Upper lobe of left lung (tissue), 6 donors: Measurements from ENCODE around the gene PITPNM1. TPM values are rescaled to one million over a fixed set of nuclear protein-coding genes. Genes with fewer than 3 reads are reported as not detected.

ENCODE experiments used
- ATAC-seq, 2 donors: fragments of 200-7000 bp; cut with Tn5 transposase; one replicate each; pipeline ENCODE4 v1.9.1; 2022; ENCODE audit warnings: mild to moderate bottlenecking in 2 of 2, moderate library complexity in 2 of 2; ENCODE audit not compliant: low FRiP score in 2 of 2
- DNase-seq, 2 donors: peaks; one replicate each; pipeline ENCODE4 v3.0.0-alpha.2; 2019 to 2020
- H3K27ac ChIP-seq, 4 donors: fragments of 200-600 bp; sonication (generic); one replicate each; pipeline ENCODE4 v1.5.1; 2016 to 2019
- H3K27me3 ChIP-seq, 4 donors: fragments of 200-600 bp; sonication (generic); one replicate each; pipeline ENCODE4 v1.5.1; 2017 to 2019
- H3K36me3 ChIP-seq, 4 donors: fragments of 200-600 bp; sonication (generic); one replicate each; pipeline ENCODE4 v1.5.1; 2016 to 2019
- H3K4me1 ChIP-seq, 4 donors: fragments of 200-600 bp; sonication (generic); one replicate each; pipeline ENCODE4 v1.5.1; 2018 to 2019
- H3K4me3 ChIP-seq, 4 donors: fragments of 200-600 bp; sonication (generic); one replicate each; pipeline ENCODE4 v1.5.1; 2017 to 2019; ENCODE audit warnings: mild to moderate bottlenecking in 2 of 4, moderate library complexity in 1 of 4
- H3K9me3 ChIP-seq, 4 donors: fragments of 200-600 bp; sonication (generic); one replicate each; pipeline ENCODE4 v1.5.1; 2018 to 2019
- CTCF ChIP-seq, 6 experiments: fragments of 450-650 bp in 4 of 6; fragments of 200-600 bp in 2 of 6; sonication (generic) in 2 of 6; IDR thresholded peaks; one replicate each; pipeline ENCODE4 v1.5.1; 2016 to 2019; ENCODE audit warnings: antibody characterized with exemption in 6 of 6
- EP300 ChIP-seq, 4 donors: sonication (generic); formaldehyde crosslinking; IDR thresholded peaks; one replicate each; pipeline ENCODE4 v1.5.1; 2017; ENCODE audit warnings: antibody characterized with exemption in 4 of 4, control low read depth in 2 of 4
- POLR2A ChIP-seq, 4 donors: fragments of 450-650 bp; IDR thresholded peaks; one replicate each; pipeline ENCODE4 v1.5.1; 2016 to 2017; ENCODE audit warnings: antibody characterized with exemption in 4 of 4, mild to moderate bottlenecking in 2 of 4
- POLR2AphosphoS5 ChIP-seq, 2 donors: sonication (generic); formaldehyde crosslinking; IDR thresholded peaks; one replicate each; pipeline ENCODE4 v1.5.1; 2017; ENCODE audit warnings: antibody characterized with exemption in 2 of 2
- WGBS, 2 donors: methylation state at CpG; one replicate each; pipeline ENCODE4 v1.1.5; 2017 to 2018; 5-methylcytosine and 5-hydroxymethylcytosine counted together
- total RNA-seq, 6 donors: library from RNA; depleted of rRNA in 4 of 6; stranded (reverse); fragments of >200 nt in 4 of 6; gene quantifications; one replicate each; pipeline versions ENCODE4 v1.1.0 to v1.2.1, GENCODE V29; 2016 to 2021
- donor health status: DM: no; HTN: no; CAD: no; lungs with moderate emphysema.
- donor health status: DM: no; HTN: yes; CAD: no; lungs with severe emphysema.

PITPNM1 gene
- total RNA-seq, 6 donors from 2014 or later: 32.0 to 90.1 (median 40.7) TPM

DNA sequence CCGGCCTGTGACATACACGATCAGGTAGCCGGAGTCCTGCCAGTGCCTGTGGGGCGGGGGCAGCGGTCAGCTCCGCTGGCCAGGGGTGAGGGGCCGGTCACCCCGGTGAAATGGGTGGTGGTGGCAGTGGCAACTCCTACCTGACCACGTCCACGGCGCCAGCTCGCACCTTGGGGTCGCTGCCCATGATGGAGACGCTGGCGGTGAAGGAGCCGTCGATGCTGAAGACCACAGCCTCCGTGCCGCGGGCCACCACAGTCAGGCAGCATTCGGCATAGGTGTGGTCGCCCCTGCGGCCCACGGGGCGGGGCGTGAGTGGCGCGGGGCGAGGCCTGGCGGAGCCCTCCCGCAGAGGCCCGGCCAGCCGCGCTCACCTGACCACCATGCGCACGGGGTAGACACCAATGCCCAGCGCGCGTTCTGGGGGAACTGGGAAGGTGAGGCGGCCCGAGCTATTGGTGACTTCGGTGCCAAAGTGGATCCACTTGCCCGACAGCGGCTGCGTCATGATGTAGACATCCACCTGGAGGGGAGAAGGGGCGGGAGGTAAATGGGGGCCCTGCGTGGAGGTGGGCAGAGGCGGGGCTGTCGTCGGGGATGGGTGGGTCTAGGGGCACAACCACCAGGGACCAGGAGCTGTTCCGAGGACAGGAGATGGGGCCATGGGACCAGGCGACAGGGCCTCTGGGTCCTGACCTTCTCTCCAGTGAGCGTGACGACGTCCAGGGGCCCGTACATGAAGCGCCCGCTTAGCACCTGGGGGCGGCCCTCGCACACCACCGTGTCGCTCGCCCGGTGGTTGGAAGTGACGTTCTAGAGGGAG is 11.4 kb downstream of the PITPNM1 start:
- ATAC-seq (no peak), DNase-seq (peak in 1 of 2 donors; percentile 83)
- no peak for TF ChIP-seq POLR2A (IDR thresholded peaks at IDR 0.05)
- no peak for TF ChIP-seq CTCF (IDR thresholded peaks at IDR 0.05)
- no peak for TF ChIP-seq POLR2AphosphoS5 (IDR thresholded peaks at IDR 0.05)
- no peak for TF ChIP-seq EP300 (IDR thresholded peaks at IDR 0.05)
- H3K9me3 ChIP-seq: no peaks in the 10 kb centered on the region
- H3K4me1 ChIP-seq: no peaks in the 10 kb centered on the region
- H3K27ac ChIP-seq: no peak overlapping the region
- H3K27me3 ChIP-seq: no peaks in the 10 kb centered on the region
- H3K4me3 ChIP-seq: no peak overlapping the region
- 97 to 99% methylated on average over 37 to 42 of the region's 65 CpGs for WGBS, 2 donors
- H3K36me3 ChIP-seq: peaks cover 9 to 99% (median 77%) of the 10 kb centered on the region in 4 donors

DNA sequence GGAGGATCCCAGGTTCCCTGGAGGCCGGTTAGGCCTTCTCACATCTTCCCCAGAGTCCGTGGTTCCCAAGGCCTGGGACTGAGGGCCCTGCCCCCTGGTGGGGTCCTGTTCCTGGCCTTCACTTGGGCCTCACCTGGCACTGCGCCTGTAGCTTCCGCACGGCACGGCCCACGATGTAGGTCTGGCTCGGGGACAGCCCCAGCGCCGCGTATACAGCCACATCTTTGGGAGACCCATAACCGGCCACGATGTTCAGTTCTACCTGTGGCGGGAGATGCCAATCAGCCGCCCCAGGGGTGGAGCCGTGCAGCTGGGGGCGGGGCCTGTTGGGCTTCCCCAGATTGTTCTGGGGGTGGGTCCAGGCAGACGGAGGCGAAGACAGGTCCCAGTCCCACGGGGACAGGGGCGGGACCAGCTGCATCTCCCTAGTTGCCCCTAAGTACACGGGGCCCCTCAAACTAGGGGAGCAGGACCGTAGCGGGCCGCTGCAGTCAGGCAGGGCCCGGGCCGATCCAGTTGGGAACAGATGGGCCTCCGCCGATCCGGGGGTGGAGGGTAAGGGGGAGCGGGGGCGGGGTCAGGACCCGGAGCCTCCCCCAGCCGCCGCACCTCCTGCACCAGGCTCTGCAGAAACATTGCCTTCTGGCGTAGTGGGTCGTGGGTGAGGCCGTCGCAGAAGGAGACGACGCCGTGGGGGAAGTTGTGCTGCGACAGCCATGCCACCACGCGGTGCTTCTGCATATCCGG is 12.2 kb downstream of the PITPNM1 start:
- 89% methylated on average over 16 to 36 of the region's 46 CpGs for WGBS, 2 donors
- Histone ChIP-seq H3K27me3 (no peaks in the 10 kb centered on the region), H3K4me1 (no peaks in the 10 kb centered on the region), H3K36me3 (peaks cover 9 to 96% (median 77%) of the 10 kb centered on the region in 4 donors), H3K4me3 (no peak overlapping the region), H3K9me3 (no peaks in the 10 kb centered on the region), H3K27ac (no peak overlapping the region)
- TF ChIP-seq POLR2A (IDR thresholded peaks at IDR 0.05) (no peak), EP300 (IDR thresholded peaks at IDR 0.05) (no peak), CTCF (IDR thresholded peaks at IDR 0.05) (no peak), POLR2AphosphoS5 (IDR thresholded peaks at IDR 0.05) (no peak)
- no peak for ATAC-seq
- peak in 1 of 2 donors; percentile 79 for DNase-seq

DNA sequence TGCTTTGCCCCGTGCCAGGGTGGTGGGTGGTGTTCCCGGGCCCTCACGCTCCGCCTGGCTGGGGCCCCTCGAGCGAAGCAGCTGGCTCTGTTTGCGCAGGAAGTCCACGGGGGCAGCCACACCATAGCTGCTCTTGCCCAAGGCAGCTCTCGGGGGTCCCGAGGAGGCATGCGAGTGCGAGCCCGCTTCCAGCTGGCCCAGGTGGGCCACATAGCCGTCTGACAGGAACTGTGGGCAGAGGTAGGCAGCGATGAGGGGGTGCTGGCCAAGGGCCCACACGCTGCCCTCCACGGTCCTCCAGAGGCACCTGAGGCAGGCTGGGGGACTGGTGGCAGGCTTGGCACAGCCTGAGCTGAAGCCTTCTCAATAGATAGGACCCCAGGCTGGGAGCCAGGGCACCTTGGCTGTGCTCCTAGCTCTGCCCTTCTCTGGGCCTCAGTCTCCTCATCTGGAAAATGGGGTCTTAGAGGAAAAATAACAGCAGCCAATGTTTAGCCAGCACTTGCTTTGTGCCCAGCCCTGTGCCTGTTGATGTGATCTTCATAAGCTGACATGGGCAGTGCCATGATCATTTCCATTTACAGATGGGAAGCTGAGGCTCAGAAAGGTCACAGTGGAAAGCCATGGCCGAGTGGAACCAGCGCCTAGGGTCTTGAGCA is 13.0 kb downstream of the PITPNM1 start:
- no peak overlapping the region for H3K4me3 ChIP-seq
- H3K36me3 ChIP-seq: peaks cover 9 to 96% (median 80%) of the 10 kb centered on the region in 4 donors
- no peaks in the 10 kb centered on the region for H3K9me3 ChIP-seq
- no peak overlapping the region for H3K27ac ChIP-seq
- ATAC-seq (no peak), DNase-seq (peak in 1 of 2 donors; percentile 76)
- no peaks in the 10 kb centered on the region for H3K4me1 ChIP-seq
- 87 to 92% methylated on average over 2 to 12 of the region's 19 CpGs for WGBS, 2 donors
- no peaks in the 10 kb centered on the region for H3K27me3 ChIP-seq
- TF ChIP-seq EP300 (IDR thresholded peaks at IDR 0.05) (no peak), POLR2A (IDR thresholded peaks at IDR 0.05) (no peak), POLR2AphosphoS5 (IDR thresholded peaks at IDR 0.05) (no peak), CTCF (IDR thresholded peaks at IDR 0.05) (no peak)

DNA sequence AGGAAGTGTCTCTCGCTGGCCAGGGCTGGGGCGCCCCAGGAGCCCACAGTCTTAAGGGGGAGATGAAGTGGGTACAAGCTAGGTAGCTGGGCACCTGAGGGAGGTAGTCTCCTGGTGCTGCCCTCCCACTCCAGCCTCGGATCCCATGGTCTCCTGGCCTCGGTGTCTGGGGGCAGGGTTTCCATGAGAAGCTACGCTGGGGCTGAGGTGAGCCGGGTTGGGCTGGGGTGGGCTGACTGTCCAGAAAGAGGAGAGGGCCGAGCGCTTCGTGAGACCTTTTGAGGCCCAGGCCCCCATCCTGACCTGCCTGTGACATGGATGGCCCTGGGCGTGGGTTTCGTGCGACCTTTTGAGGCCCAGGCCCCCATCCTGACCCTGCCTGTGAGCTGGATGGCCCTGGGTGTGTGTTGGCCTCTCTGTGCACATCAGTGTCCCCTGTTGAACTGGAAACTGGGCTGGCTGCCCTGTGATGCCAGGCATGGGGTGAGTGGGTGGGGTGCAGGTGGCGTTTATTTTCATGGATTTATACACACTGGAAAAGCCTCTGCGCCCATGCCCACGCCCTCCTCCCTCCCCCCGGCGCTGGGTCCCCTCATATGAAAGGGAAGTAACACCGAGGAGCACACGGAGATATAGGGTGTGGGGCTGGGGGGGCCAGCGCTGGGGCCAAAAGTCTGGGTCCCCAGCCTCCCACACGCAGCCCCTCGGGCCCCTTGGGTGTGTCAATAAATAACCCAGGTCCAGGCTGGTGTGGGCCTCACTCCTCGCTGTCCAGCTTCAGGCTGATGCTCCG is 13.7 kb downstream of the PITPNM1 start:
- peaks cover 9 to 95% (median 77%) of the 10 kb centered on the region in 4 donors for H3K36me3 ChIP-seq
- peaks cover 0 to 4% (median 2%) of the 10 kb centered on the region in 4 donors for H3K4me1 ChIP-seq
- WGBS, 2 donors: 79 to 80% methylated on average over 17 to 22 of the region's 24 CpGs
- DNase-seq (peak in 1 of 2 donors; percentile 54), ATAC-seq (no peak)
- no peak overlapping the region for H3K4me3 ChIP-seq
- H3K27me3 ChIP-seq: no peaks in the 10 kb centered on the region
- TF ChIP-seq POLR2AphosphoS5 (IDR thresholded peaks at IDR 0.05) (no peak), POLR2A (IDR thresholded peaks at IDR 0.05) (no peak), CTCF (IDR thresholded peaks at IDR 0.05) (no peak), EP300 (IDR thresholded peaks at IDR 0.05) (no peak)
- no peaks in the 10 kb centered on the region for H3K9me3 ChIP-seq
- H3K27ac ChIP-seq: no peak overlapping the region
